HCEC 1CT (cell line): ENCODE data around the gene SCAPER.
A peak's percentile ranks its signal among the peaks of the same experiment; 100 is the strongest.

ENCODE experiments used
- DNase-seq: peaks from one replicate; pipeline ENCODE4 v3.0.0-alpha.2; 2017

Gene SCAPER

GRCh38 chr15:76663529-76663928 lies 241.6 kb downstream of the SCAPER start:
- DNase-seq: no peak

- DNase-seq: no peak
These were observed 256.3 kb downstream of the SCAPER start for GRCh38 chr15:76648732-76649444.

GRCh38 chr15:76647612-76648011 lies 257.5 kb downstream of the SCAPER start:
- DNase-seq: no peak

- no peak for DNase-seq
These were observed 260.5 kb downstream of the SCAPER start for GRCh38 chr15:76644646-76645045.

- DNase-seq: no peak
These were observed 262.5 kb downstream of the SCAPER start for GRCh38 chr15:76642671-76643070.

- no peak for DNase-seq
These were observed 268.0 kb downstream of the SCAPER start for GRCh38 chr15:76637166-76637565.

GRCh38 chr15:76636059-76636458 lies 269.1 kb downstream of the SCAPER start:
- DNase-seq: no peak

GRCh38 chr15:76626611-76627010 lies 278.5 kb downstream of the SCAPER start:
- no peak for DNase-seq

GRCh38 chr15:76625267-76625666 lies 279.9 kb downstream of the SCAPER start:
- DNase-seq: no peak

GRCh38 chr15:76614725-76615124 lies 290.4 kb downstream of the SCAPER start:
- no peak for DNase-seq

- DNase-seq: no peak
These were observed 316.1 kb downstream of the SCAPER start for GRCh38 chr15:76588811-76589747.

- DNase-seq: no peak
These were observed 319.6 kb downstream of the SCAPER start for GRCh38 chr15:76585576-76585897.

GRCh38 chr15:76584868-76585575 lies 320.1 kb downstream of the SCAPER start:
- no peak for DNase-seq

GRCh38 chr15:76582550-76582949 lies 322.6 kb downstream of the SCAPER start:
- no peak for DNase-seq

GRCh38 chr15:76577879-76578512 lies 327.1 kb downstream of the SCAPER start:
- no peak for DNase-seq

GRCh38 chr15:76576523-76577279 lies 328.4 kb downstream of the SCAPER start:
- DNase-seq: peak; percentile 35

- no peak for DNase-seq
These were observed 329.5 kb downstream of the SCAPER start for GRCh38 chr15:76575679-76576078.

GRCh38 chr15:76575274-76575673 lies 329.9 kb downstream of the SCAPER start:
- no peak for DNase-seq

GRCh38 chr15:76572983-76573314 lies 332.2 kb downstream of the SCAPER start:
- DNase-seq: no peak

GRCh38 chr15:76566276-76566675 lies 338.9 kb downstream of the SCAPER start:
- DNase-seq: peak; percentile 11

- DNase-seq: no peak
These were observed 339.8 kb downstream of the SCAPER start for GRCh38 chr15:76565366-76565765.

- no peak for DNase-seq
These were observed 349.9 kb downstream of the SCAPER start for GRCh38 chr15:76555247-76555646.
